ENCODE measurements around the gene RB1. TPM values are rescaled to one million over a fixed set of nuclear protein-coding genes. Genes with fewer than 3 reads are reported as not detected.

The RB1 gene
- total and polyA plus RNA-seq, 9 of the 15 experiments (the other 6 are each of a cell fraction or from before 2014, with no cell fraction given): 5.0 to 23.8 (median 17.9) TPM

- no peaks in the 10 kb centered on the region for H4K20me1 ChIP-seq (replicated peaks; ENCODE audit: control insufficient read depth, insufficient read depth, low read length)
- H3K79me2 ChIP-seq (ENCODE audit: control insufficient read depth, insufficient read depth, low read length): no peaks in the 10 kb centered on the region
- peaks cover 0 to 6% of the 10 kb centered on the region in 2 experiments; a peak in 2 of 5 replicates for H3K4me1 ChIP-seq (replicated peaks in 1 of 2; ENCODE audit: control insufficient read depth in 2 of 2, insufficient read depth in 2 of 2, low read length in 2 of 2)
- in situ Hi-C loops (cut with MboI): no loop called here
- no peak overlapping the region for H3K27ac ChIP-seq (ENCODE audit: extremely low read depth, low read depth, low read length)
- no peak overlapping the region for H3K4me2 ChIP-seq (ENCODE audit: insufficient read depth, low read length)
- intact Hi-C loops (cut with micrococcal nuclease): no loop called here
- H3K9me3 ChIP-seq (replicated peaks; ENCODE audit: control insufficient read depth, insufficient read depth, low read depth, low read length): no peaks in the 10 kb centered on the region
- DNase-seq (ENCODE audit: extremely low read depth in 1 of 4, low spot score in 3 of 4) (no peak), ATAC-seq (no peak), FAIRE-seq (no peak)
- H2AFZ ChIP-seq (ENCODE audit: low read depth, low read length): no peak overlapping the region
- H3K4me3 ChIP-seq: no peak overlapping the region
- H3K9ac ChIP-seq (ENCODE audit: insufficient read depth in 1 of 2, low read depth in 2 of 2, low read length in 2 of 2): no peak overlapping the region
- ChIA-PET CTCF (ENCODE audit: low intra/inter-chr PET ratio) (no interaction called here), POLR2A (no interaction called here)
- no peaks in the 10 kb centered on the region for H3K27me3 ChIP-seq (ENCODE audit: control insufficient read depth in 2 of 2, insufficient read depth in 2 of 2, low read length in 2 of 2)
- BruUV-seq (replicated peaks): no TSS peak
- H3K36me3 ChIP-seq (ENCODE audit: control insufficient read depth, insufficient read depth, low read length): no peaks in the 10 kb centered on the region
- H3K9me1 ChIP-seq (ENCODE audit: control insufficient read depth, insufficient read depth, low read length): no peaks in the 10 kb centered on the region
- TF ChIP-seq SMAD3 (CRISPR knock-in tag; conservative IDR thresholded peaks at IDR 0.05) (no peak), ZNF347 (CRISPR knock-in tag; IDR thresholded peaks at IDR 0.05; ENCODE audit: low read depth) (no peak), STAG1 (CRISPR knock-in tag; IDR thresholded peaks at IDR 0.05; ENCODE audit: borderline replicate concordance) (no peak), RBM39 (optimal IDR thresholded peaks at IDR 0.05; ENCODE audit: low read depth, low read length) (no peak), FUS (optimal IDR thresholded peaks at IDR 0.05; ENCODE audit: low read depth, low read length) (no peak), EZH2 (IDR thresholded peaks at IDR 0.05; ENCODE audit: borderline replicate concordance, low read depth, low read length) (no peak), ELK1 (CRISPR knock-in tag; IDR thresholded peaks at IDR 0.05) (no peak), STAT6 (CRISPR knock-in tag; IDR thresholded peaks at IDR 0.05) (no peak), CXXC5 (CRISPR knock-in tag; IDR thresholded peaks at IDR 0.05) (no peak), ZNF778 (CRISPR knock-in tag; IDR thresholded peaks at IDR 0.05) (no peak), ZNF318 (IDR thresholded peaks at IDR 0.05; ENCODE audit: borderline replicate concordance in 1 of 2, low read depth in 1 of 2) (no peak), EWSR1 (IDR thresholded peaks at IDR 0.05; ENCODE audit: borderline replicate concordance, low read depth, partially characterized antibody) (no peak)
Observed at GRCh38 chr13:48488995-48489394, 185.4 kb downstream of the RB1 start.

Data from K562 (cell line).